Measurements from ENCODE around the gene FNBP1. TPM values are rescaled to one million over a fixed set of nuclear protein-coding genes. Genes with fewer than 3 reads are reported as not detected.
"Not testable (repeated sequence)": the region's sequence is repeated elsewhere in the genome, so short reads cannot be mapped to it uniquely, and the experiment has no call there.

FNBP1 gene
- total RNA-seq, 6 experiments from 2014 or later: 11.7 to 27.1 (median 15.9) TPM

GRCh38 chr9:129996161-129996830, 46.7 kb downstream of the FNBP1 start:
- no peaks in the 10 kb centered on the region for H3K36me3 ChIP-seq
- ATAC-seq: peak in 3 of 4 donors; percentile 10 to 50 (median 26)
- WGBS (ENCODE audit: insufficient coverage, low coverage, low lambda C conversion rate, missing lambda C conversion rate): 65% methylated on average over 4 of the region's 7 CpGs
- H3K27ac ChIP-seq: peak overlapping the region in 2 of 3 donors; percentile 33 to 52
- no peak for TF ChIP-seq CTCF (IDR thresholded peaks at IDR 0.05)
- no peak for TF ChIP-seq POLR2A (IDR thresholded peaks at IDR 0.05)
- no peaks in the 10 kb centered on the region for H3K27me3 ChIP-seq
- DNase-seq: no peak
- H3K9me3 ChIP-seq: no peaks in the 10 kb centered on the region
- peaks cover 0 to 9% (median 0%) of the 10 kb centered on the region in 4 donors for H3K4me1 ChIP-seq
- H3K4me3 ChIP-seq: no peak overlapping the region
- intact Hi-C loops (cut with DNase I): no loop called here

- DNase-seq: no peak
These were observed 47.4 kb downstream of the FNBP1 start for GRCh38 chr9:129995409-129996160.

GRCh38 chr9:129994882-129995281, 48.1 kb downstream of the FNBP1 start:
- DNase-seq (no peak), ATAC-seq (peak in 2 of 4 donors; percentile 17 to 19)
- Histone ChIP-seq H3K4me3 (no peak overlapping the region), H3K9me3 (no peaks in the 10 kb centered on the region), H3K27me3 (no peaks in the 10 kb centered on the region), H3K4me1 (peaks cover 0 to 9% (median 0%) of the 10 kb centered on the region in 4 donors), H3K36me3 (no peaks in the 10 kb centered on the region), H3K27ac (peak overlapping the region in 2 of 3 donors; percentile 6 to 52)
- WGBS (ENCODE audit: insufficient coverage, low coverage, low lambda C conversion rate, missing lambda C conversion rate): 41% methylated on average over 3 of the region's 3 CpGs
- intact Hi-C loops (cut with DNase I): no loop called here
- TF ChIP-seq POLR2A (IDR thresholded peaks at IDR 0.05): no peak
- no peak for TF ChIP-seq CTCF (IDR thresholded peaks at IDR 0.05)

More at GRCh38 chr9:129995409-129996160, 47.4 kb downstream of the FNBP1 start:
- intact Hi-C loops (cut with DNase I): no loop called here
- H3K27me3 ChIP-seq: no peaks in the 10 kb centered on the region
- WGBS (ENCODE audit: insufficient coverage, low coverage, low lambda C conversion rate, missing lambda C conversion rate): 43% methylated on average over 5 of the region's 5 CpGs
- peak overlapping the region; percentile 6 to 52 (median 33) for H3K27ac ChIP-seq
- no peak for TF ChIP-seq POLR2A (IDR thresholded peaks at IDR 0.05)
- TF ChIP-seq CTCF (IDR thresholded peaks at IDR 0.05): no peak
- no peaks in the 10 kb centered on the region for H3K36me3 ChIP-seq
- H3K4me3 ChIP-seq: no peak overlapping the region
- peak; percentile 25 to 66 (median 50) for ATAC-seq
- no peaks in the 10 kb centered on the region for H3K9me3 ChIP-seq
- peaks cover 0 to 9% (median 0%) of the 10 kb centered on the region in 4 donors for H3K4me1 ChIP-seq

- H3K4me1 ChIP-seq: peaks cover 0 to 17% (median 0%) of the 10 kb centered on the region in 4 donors
- intact Hi-C loops (cut with DNase I); H3K9me3 ChIP-seq; H3K27ac ChIP-seq; ATAC-seq; H3K4me3 ChIP-seq; DNase-seq; H3K36me3 ChIP-seq; H3K27me3 ChIP-seq: not testable (repeated sequence)
- 97% methylated on average over 4 of the region's 6 CpGs for WGBS (ENCODE audit: insufficient coverage, low coverage, low lambda C conversion rate, missing lambda C conversion rate)
These were observed 51.9 kb downstream of the FNBP1 start for GRCh38 chr9:129991139-129991538.
